SJSA1 (cell line): ENCODE measurements around the gene UTP14A. TPM values are rescaled to one million over a fixed set of nuclear protein-coding genes. Genes with fewer than 3 reads are reported as not detected.
A peak's percentile ranks its signal among the peaks of the same experiment; 100 is the strongest.

Experiments used
- DNase-seq, 2 experiments: peaks; one replicate each; pipeline ENCODE4 v3.0.0-alpha.2; 2015 to 2020; ENCODE audit warnings: low spot score in 2 of 2, low read depth in 1 of 2
- H3K27ac ChIP-seq: fragments of 250-450 bp; sonication (Bioruptor Pico); 2 replicates; pipeline ENCODE4 v1.5.1; 2020; ENCODE audit warnings: mild to moderate bottlenecking, moderate library complexity
- H3K27me3 ChIP-seq: fragments of 250-450 bp; sonication (Bioruptor Pico); replicated peaks from 2 replicates; pipeline ENCODE4 v1.5.1; 2020; ENCODE audit warnings: mild to moderate bottlenecking, moderate library complexity
- H3K36me3 ChIP-seq: fragments of 250-450 bp; sonication (Bioruptor Pico); 2 replicates; pipeline ENCODE4 v1.5.1; 2020; ENCODE audit warnings: mild to moderate bottlenecking
- H3K4me1 ChIP-seq: fragments of 250-450 bp; sonication (Bioruptor Pico); replicated peaks from 2 replicates; pipeline ENCODE4 v1.6.1; 2021; ENCODE audit warnings: mild to moderate bottlenecking
- H3K4me3 ChIP-seq: fragments of 250-450 bp; sonication (Bioruptor Pico); 2 replicates; pipeline ENCODE4 v1.5.1; 2020; ENCODE audit warnings: mild to moderate bottlenecking
- H3K9me3 ChIP-seq: fragments of 250-450 bp; sonication (Bioruptor Pico); replicated peaks from 2 replicates; pipeline ENCODE4 v1.5.1; 2020; ENCODE audit warnings: mild to moderate bottlenecking
- total RNA-seq: library from RNA; depleted of rRNA; stranded (reverse); fragments of >200 nt; shearing (Covaris generic); gene quantifications from 2 replicates; pipeline ENCODE4 v1.2.3, GENCODE V29; 2014

Gene UTP14A
- total RNA-seq, 1 experiment from 2014 or later: 23.6 TPM

GRCh38 chrX:129932821-129933321, 26.9 kb downstream of the UTP14A start:
- no peaks in the 10 kb centered on the region for H3K9me3 ChIP-seq
- H3K27ac ChIP-seq: no peak overlapping the region
- peaks cover under 1% of the 10 kb centered on the region; the same call in 1 of the 2 replicates for H3K36me3 ChIP-seq
- no peaks in the 10 kb centered on the region for H3K27me3 ChIP-seq
- H3K4me3 ChIP-seq: peak overlapping the region; percentile 60
- H3K4me1 ChIP-seq: peaks cover 7% of the 10 kb centered on the region
- DNase-seq: peak; percentile 43 to 44

GRCh38 chrX:129933700-129934099, 27.7 kb downstream of the UTP14A start:
- no peak for DNase-seq

GRCh38 chrX:129934461-129934860, 28.5 kb downstream of the UTP14A start:
- H3K4me3 ChIP-seq: no peak overlapping the region
- H3K9me3 ChIP-seq: no peaks in the 10 kb centered on the region
- H3K4me1 ChIP-seq: peaks cover 7% of the 10 kb centered on the region
- H3K27me3 ChIP-seq: no peaks in the 10 kb centered on the region
- H3K36me3 ChIP-seq: no peaks in the 10 kb centered on the region
- no peak overlapping the region for H3K27ac ChIP-seq
- DNase-seq: no peak

More at GRCh38 chrX:129933700-129934099, 27.7 kb downstream of the UTP14A start:
- H3K27ac ChIP-seq: no peak overlapping the region
- H3K4me3 ChIP-seq: no peak overlapping the region
- peaks cover 7% of the 10 kb centered on the region for H3K4me1 ChIP-seq
- no peaks in the 10 kb centered on the region for H3K36me3 ChIP-seq
- no peaks in the 10 kb centered on the region for H3K27me3 ChIP-seq
- H3K9me3 ChIP-seq: no peaks in the 10 kb centered on the region

GRCh38 chrX:129934952-129935351, 29.0 kb downstream of the UTP14A start:
- Histone ChIP-seq H3K9me3 (no peaks in the 10 kb centered on the region), H3K36me3 (no peaks in the 10 kb centered on the region), H3K27ac (no peak overlapping the region), H3K4me3 (no peak overlapping the region), H3K4me1 (peaks cover 7% of the 10 kb centered on the region), H3K27me3 (no peaks in the 10 kb centered on the region)
- no peak for DNase-seq

- DNase-seq: no peak
- no peak overlapping the region for H3K27ac ChIP-seq
- peaks cover 1% of the 10 kb centered on the region for H3K4me1 ChIP-seq
- H3K27me3 ChIP-seq: no peaks in the 10 kb centered on the region
- H3K36me3 ChIP-seq: no peaks in the 10 kb centered on the region
- no peak overlapping the region for H3K4me3 ChIP-seq
- H3K9me3 ChIP-seq: no peaks in the 10 kb centered on the region
These were observed 32.1 kb downstream of the UTP14A start for GRCh38 chrX:129938081-129938480.

GRCh38 chrX:129939986-129940385, 34.0 kb downstream of the UTP14A start:
- no peaks in the 10 kb centered on the region for H3K9me3 ChIP-seq
- no peak overlapping the region for H3K4me3 ChIP-seq
- no peak overlapping the region for H3K27ac ChIP-seq
- H3K4me1 ChIP-seq: no peaks in the 10 kb centered on the region
- H3K36me3 ChIP-seq: no peaks in the 10 kb centered on the region
- DNase-seq: no peak
- no peaks in the 10 kb centered on the region for H3K27me3 ChIP-seq

- Histone ChIP-seq H3K27ac (no peak overlapping the region), H3K4me3 (no peak overlapping the region), H3K27me3 (no peaks in the 10 kb centered on the region), H3K9me3 (no peaks in the 10 kb centered on the region), H3K4me1 (no peaks in the 10 kb centered on the region), H3K36me3 (no peaks in the 10 kb centered on the region)
- DNase-seq: no peak
These were observed 34.8 kb downstream of the UTP14A start for GRCh38 chrX:129940721-129941120.

- Histone ChIP-seq H3K36me3 (no peaks in the 10 kb centered on the region), H3K4me1 (no peaks in the 10 kb centered on the region), H3K27me3 (no peaks in the 10 kb centered on the region), H3K4me3 (no peak overlapping the region), H3K27ac (no peak overlapping the region), H3K9me3 (no peaks in the 10 kb centered on the region)
- DNase-seq: no peak
These were observed 39.2 kb downstream of the UTP14A start for GRCh38 chrX:129945131-129945530.

GRCh38 chrX:129953334-129953648, 47.3 kb downstream of the UTP14A start:
- no peak overlapping the region for H3K27ac ChIP-seq
- no peak for DNase-seq
- H3K4me1 ChIP-seq: peaks cover 6% of the 10 kb centered on the region
- H3K4me3 ChIP-seq: no peak overlapping the region
- no peaks in the 10 kb centered on the region for H3K27me3 ChIP-seq
- no peaks in the 10 kb centered on the region for H3K9me3 ChIP-seq
- no peaks in the 10 kb centered on the region for H3K36me3 ChIP-seq

GRCh38 chrX:129953881-129954280, 47.9 kb downstream of the UTP14A start:
- Histone ChIP-seq H3K27ac (no peak overlapping the region), H3K27me3 (no peaks in the 10 kb centered on the region), H3K36me3 (no peaks in the 10 kb centered on the region), H3K4me3 (no peak overlapping the region), H3K9me3 (no peaks in the 10 kb centered on the region), H3K4me1 (peaks cover 6% of the 10 kb centered on the region)
- DNase-seq: no peak

GRCh38 chrX:129954804-129955203, 48.8 kb downstream of the UTP14A start:
- Histone ChIP-seq H3K4me1 (peaks cover 6% of the 10 kb centered on the region), H3K9me3 (no peaks in the 10 kb centered on the region), H3K27ac (no peak overlapping the region), H3K4me3 (no peak overlapping the region), H3K27me3 (no peaks in the 10 kb centered on the region), H3K36me3 (no peaks in the 10 kb centered on the region)
- DNase-seq: no peak

- H3K4me1 ChIP-seq: peaks cover 6% of the 10 kb centered on the region
These were observed 49.7 kb downstream of the UTP14A start for GRCh38 chrX:129955682-129956081.

GRCh38 chrX:129956145-129956544, 50.2 kb downstream of the UTP14A start:
- DNase-seq: no peak
- no peak overlapping the region for H3K27ac ChIP-seq
- peaks cover 7% of the 10 kb centered on the region for H3K4me1 ChIP-seq
- H3K9me3 ChIP-seq: no peaks in the 10 kb centered on the region
- H3K36me3 ChIP-seq: no peaks in the 10 kb centered on the region
- no peaks in the 10 kb centered on the region for H3K27me3 ChIP-seq
- no peak overlapping the region for H3K4me3 ChIP-seq

More at GRCh38 chrX:129955682-129956081, 49.7 kb downstream of the UTP14A start:
- no peaks in the 10 kb centered on the region for H3K36me3 ChIP-seq
- no peak for DNase-seq
- no peaks in the 10 kb centered on the region for H3K9me3 ChIP-seq
- no peak overlapping the region for H3K27ac ChIP-seq
- no peaks in the 10 kb centered on the region for H3K27me3 ChIP-seq
- no peak overlapping the region for H3K4me3 ChIP-seq

- Histone ChIP-seq H3K27ac (no peak overlapping the region), H3K4me1 (peaks cover 13% of the 10 kb centered on the region), H3K27me3 (no peaks in the 10 kb centered on the region), H3K9me3 (no peaks in the 10 kb centered on the region), H3K4me3 (peak overlapping the region; percentile 39; the same call in 1 of the 2 replicates), H3K36me3 (no peaks in the 10 kb centered on the region)
- no peak for DNase-seq
These were observed 50.8 kb downstream of the UTP14A start for GRCh38 chrX:129956765-129957164.
